ENCODE measurements around the gene PRMT7. TPM values are rescaled to one million over a fixed set of nuclear protein-coding genes. Genes with fewer than 3 reads are reported as not detected.

The PRMT7 gene
- total RNA-seq = 106 and 110 TPM in 2 replicates
- polyA plus RNA-seq = 55.8 and 56.6 TPM in 2 replicates

GRCh38 chr16:68310774-68311511, at the start of gene PRMT7, which contains the start of gene SLC7A6OS:
Gene PRMT7 (plus strand): TSS chr16:68311019. CDS start chr16:68315980, 4,961 bp downstream.
Gene SLC7A6OS (minus strand): TSS chr16:68310946. CDS start chr16:68310926, 20 bp downstream.
- TF ChIP-seq, protein P1, sequence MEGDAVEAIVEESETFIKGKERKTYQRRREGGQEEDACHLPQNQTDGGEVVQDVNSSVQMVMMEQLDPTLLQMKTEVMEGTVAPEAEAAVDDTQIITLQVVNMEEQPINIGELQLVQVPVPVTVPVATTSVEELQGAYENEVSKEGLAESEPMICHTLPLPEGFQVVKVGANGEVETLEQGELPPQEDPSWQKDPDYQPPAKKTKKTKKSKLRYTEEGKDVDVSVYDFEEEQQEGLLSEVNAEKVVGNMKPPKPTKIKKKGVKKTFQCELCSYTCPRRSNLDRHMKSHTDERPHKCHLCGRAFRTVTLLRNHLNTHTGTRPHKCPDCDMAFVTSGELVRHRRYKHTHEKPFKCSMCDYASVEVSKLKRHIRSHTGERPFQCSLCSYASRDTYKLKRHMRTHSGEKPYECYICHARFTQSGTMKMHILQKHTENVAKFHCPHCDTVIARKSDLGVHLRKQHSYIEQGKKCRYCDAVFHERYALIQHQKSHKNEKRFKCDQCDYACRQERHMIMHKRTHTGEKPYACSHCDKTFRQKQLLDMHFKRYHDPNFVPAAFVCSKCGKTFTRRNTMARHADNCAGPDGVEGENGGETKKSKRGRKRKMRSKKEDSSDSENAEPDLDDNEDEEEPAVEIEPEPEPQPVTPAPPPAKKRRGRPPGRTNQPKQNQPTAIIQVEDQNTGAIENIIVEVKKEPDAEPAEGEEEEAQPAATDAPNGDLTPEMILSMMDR (IDR thresholded peaks at IDR 0.05; ENCODE audit: low read depth, low read length) = peak; percentile 30
- DNase-seq (ENCODE audit: low read depth in 1 of 2, low spot score in 1 of 2) = peak; percentile 90 to 95
- Histone ChIP-seq H3K27me3 (no peaks in the 10 kb centered on the region), H3K4me1 (ENCODE audit: low read depth) (peaks cover 11% of the 10 kb centered on the region), H3K36me3 (peaks cover 28% of the 10 kb centered on the region), H3K27ac (peak within 1 kb of the TSS; percentile 84), H3K9me3 (ENCODE audit: low read depth) (no peaks in the 10 kb centered on the region), H3K4me3 (peak within 1 kb of the TSS; percentile 59)

DNA sequence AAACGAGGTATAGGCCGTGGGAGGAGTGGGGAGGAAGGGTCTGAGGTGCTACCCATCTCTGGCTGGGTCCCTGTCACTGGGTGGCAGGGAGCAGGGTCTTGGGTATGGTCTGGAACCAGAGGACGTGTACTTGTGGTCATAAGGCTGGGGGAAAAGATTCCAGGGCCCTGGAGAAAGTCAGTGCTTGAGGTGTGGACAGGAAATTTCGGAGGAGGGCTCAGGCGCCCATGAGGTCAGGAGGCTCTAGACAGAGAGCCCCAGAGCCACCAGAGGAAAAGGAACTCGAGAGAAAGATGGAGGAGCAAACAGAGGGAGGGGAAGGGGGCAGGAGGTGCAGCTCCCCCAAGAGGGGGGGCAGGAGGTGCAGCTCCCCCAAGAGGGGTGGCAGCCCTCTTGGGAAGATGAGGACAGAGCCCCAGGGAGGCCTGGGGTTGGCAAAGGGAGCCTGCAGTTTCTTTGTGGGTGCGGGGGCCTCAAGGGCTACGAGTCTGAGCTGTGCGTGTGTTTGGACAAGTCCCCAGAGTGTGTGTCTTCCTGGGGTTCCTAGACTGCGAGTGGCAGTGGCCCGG, 47.2 kb upstream of the PRMT7 start:
- H3K4me3 ChIP-seq = peak overlapping the region; percentile 93
- H3K9me3 ChIP-seq (ENCODE audit: low read depth) = no peaks in the 10 kb centered on the region
- H3K27ac ChIP-seq = peak overlapping the region; percentile 77
- H3K4me1 ChIP-seq (ENCODE audit: low read depth) = peaks cover 9% of the 10 kb centered on the region
- H3K27me3 ChIP-seq = no peaks in the 10 kb centered on the region
- TF ChIP-seq, protein P1 (IDR thresholded peaks at IDR 0.05; ENCODE audit: low read depth, low read length) = no peak
- H3K36me3 ChIP-seq = no peaks in the 10 kb centered on the region
- no peak for DNase-seq (ENCODE audit: low read depth in 1 of 2, low spot score in 1 of 2)

DNA sequence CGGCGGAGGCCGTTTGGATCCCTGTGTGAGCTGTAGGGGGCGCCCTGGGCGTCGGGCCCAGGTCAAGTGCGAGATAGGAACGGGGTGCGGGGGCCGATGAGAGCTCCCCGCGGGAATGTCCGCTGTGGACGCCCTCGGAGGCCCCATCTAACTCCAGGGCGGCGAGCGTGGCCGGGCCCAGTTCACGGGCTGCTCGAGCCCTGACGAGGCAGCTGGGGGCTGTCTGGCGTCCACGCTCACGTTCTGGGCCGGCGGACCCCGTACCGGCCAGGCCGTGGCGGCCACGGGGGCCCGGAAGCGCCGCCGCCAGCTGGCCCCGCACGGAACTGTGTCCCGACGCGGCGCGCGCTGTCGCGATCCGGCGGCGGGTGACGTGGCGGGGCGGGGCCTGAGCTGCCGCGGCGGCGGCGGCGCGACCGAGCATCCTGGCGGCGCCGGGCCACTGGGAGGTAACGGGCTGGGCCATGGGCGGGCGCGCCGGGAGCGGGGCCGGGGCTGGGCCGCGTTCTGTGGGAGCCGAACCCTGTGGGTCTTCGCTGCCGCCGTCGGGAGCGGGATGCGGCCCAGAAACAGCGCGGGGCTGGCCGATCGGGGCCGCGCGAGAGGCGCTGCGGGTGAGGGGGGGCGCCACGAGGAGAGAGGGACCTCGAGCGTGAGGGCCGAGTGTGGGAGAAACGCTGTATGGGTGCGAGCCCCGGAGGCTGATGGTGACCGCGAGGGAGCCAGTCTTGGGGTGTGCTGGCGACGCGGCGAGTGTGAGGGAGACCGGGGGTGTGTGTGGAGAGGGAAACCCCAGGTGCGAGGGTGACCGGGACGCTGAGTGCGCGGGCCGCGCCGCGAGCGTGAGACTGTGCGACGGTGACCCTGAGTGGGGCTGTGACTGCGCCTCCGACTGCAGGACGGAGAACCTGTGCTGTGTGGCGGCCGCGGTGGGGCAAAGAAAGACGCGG, 46.4 kb upstream of the PRMT7 start, which contains the start of gene SLC7A6:
TSS of gene SLC7A6 (plus strand) at position 399 of the 950 bp plus-strand sequence. CDS start 10,201 bp downstream, outside the sequence.
- H3K27me3 ChIP-seq = no peaks in the 10 kb centered on the region
- no peaks in the 10 kb centered on the region for H3K9me3 ChIP-seq (ENCODE audit: low read depth)
- peaks cover 9% of the 10 kb centered on the region for H3K4me1 ChIP-seq (ENCODE audit: low read depth)
- H3K27ac ChIP-seq = peak within 1 kb of the TSS; percentile 77
- peak within 1 kb of the TSS; percentile 93 for H3K4me3 ChIP-seq
- peak; percentile 80 to 81 for DNase-seq (ENCODE audit: low read depth in 1 of 2, low spot score in 1 of 2)
- TF ChIP-seq, protein P1 (IDR thresholded peaks at IDR 0.05; ENCODE audit: low read depth, low read length) = peak; percentile 77
- H3K36me3 ChIP-seq = no peaks in the 10 kb centered on the region

DNA sequence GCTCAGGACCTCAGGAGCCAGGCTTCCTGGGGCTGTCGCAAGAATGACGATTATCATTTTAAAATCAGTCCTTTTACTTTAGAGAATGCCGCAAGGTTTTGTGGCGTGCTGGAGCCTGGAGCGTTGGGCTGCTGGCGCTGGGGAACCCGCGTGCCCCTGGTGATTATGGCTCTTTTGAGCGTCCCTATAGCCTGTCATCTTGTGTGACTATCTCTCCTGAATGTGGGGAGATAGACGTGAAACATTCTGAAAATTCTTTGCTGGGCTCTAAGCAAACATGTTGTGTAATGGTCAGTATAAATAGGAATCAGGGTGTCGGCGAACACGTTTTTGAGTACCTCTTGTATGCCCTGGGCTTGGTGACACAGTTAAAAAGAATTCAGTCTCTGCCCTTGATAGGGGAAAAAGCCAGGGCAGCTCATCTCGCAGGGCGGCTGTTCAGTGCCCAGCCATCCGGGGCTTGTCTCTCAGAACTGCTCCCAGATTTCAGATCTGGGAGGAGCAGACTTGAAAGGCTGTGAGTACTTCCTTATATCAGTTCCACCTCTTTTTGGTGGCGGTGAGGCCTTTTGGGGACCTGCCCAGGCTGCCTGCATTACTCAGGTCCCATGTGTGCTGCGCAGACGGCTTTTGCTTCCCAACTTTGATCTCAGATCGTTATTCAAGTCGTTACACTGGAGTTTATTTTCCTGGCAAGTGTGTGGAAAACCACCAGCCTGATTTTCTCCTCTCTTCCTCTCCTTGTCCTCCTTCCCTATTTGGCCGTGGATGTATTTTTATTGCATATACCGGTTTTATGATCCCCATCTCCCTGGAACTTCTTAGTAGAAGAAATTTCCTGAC, 45.5 kb upstream of the PRMT7 start:
- Histone ChIP-seq H3K9me3 (ENCODE audit: low read depth) (no peaks in the 10 kb centered on the region), H3K27ac (peak overlapping the region; percentile 5), H3K27me3 (no peaks in the 10 kb centered on the region), H3K4me1 (ENCODE audit: low read depth) (peaks cover 9% of the 10 kb centered on the region), H3K36me3 (no peaks in the 10 kb centered on the region), H3K4me3 (peak overlapping the region; percentile 93)
- DNase-seq (ENCODE audit: low read depth in 1 of 2, low spot score in 1 of 2) = peak; percentile 46 to 62
- TF ChIP-seq, protein P1 (IDR thresholded peaks at IDR 0.05; ENCODE audit: low read depth, low read length) = no peak

Data from cardiac muscle cell (in vitro differentiated cells and primary cell).